Adipose tissue (tissue), 3 donors: Measurements from ENCODE around the gene AQP1. TPM values are rescaled to one million over a fixed set of nuclear protein-coding genes. Genes with fewer than 3 reads are reported as not detected.

ENCODE experiments used
- polyA plus RNA-seq, 3 donors: library from polyadenylated mRNA; stranded (reverse); fragments of 200-250 nt; gene quantifications; one replicate each; pipeline ENCODE4 v1.2.3, GENCODE V29; 2013
- donor health status: healthy with polysubstance abuse.
- donor health status: Bipolar disorder and iron deficiency.
- donor health status: healthy.

The AQP1 gene
- polyA plus RNA-seq, 3 donors: 125 to 256 (median 173) TPM

Other genes starting within 250 kb of the AQP1 start
- gene CRHR2, start 229.4 kb upstream of the AQP1 start, polyA plus RNA-seq: 1 to 10 TPM in 1 of 3 donors, under 1 TPM in 2; 0.21 to 1.1 (median 0.22) TPM
- 100 to 1,000 TPM in 1 of 3 donors, 1 to 10 TPM in 2; 2.1 to 191 (median 4.8) TPM for gene INMT, start 159.7 kb upstream of the AQP1 start, polyA plus RNA-seq
- gene MINDY4, start 140.4 kb upstream of the AQP1 start, polyA plus RNA-seq: 1 to 10 TPM; 2.5 to 3.6 (median 2.5) TPM
- gene GHRHR, start 52.1 kb downstream of the AQP1 start, polyA plus RNA-seq: under 1 TPM in 1 of 3 donors, not detected in 2; 0.12 TPM
- gene ADCYAP1R1, start 140.5 kb downstream of the AQP1 start, polyA plus RNA-seq: 10 to 100 TPM in 1 of 3 donors, 1 to 10 TPM in 1, under 1 TPM in 1; 0.90 to 30.8 (median 3.7) TPM